SJSA1 (cell line): ENCODE data around the gene WBP1. TPM values are rescaled to one million over a fixed set of nuclear protein-coding genes. Genes with fewer than 3 reads are reported as not detected.
A peak's percentile ranks its signal among the peaks of the same experiment; 100 is the strongest.
"Not testable (repeated sequence)": the region's sequence is repeated elsewhere in the genome, so short reads cannot be mapped to it uniquely, and the experiment has no call there.

Experiments
- DNase-seq, 2 experiments: peaks; one replicate each; pipeline ENCODE4 v3.0.0-alpha.2; 2015 to 2020; ENCODE audit warnings: low spot score in 2 of 2, low read depth in 1 of 2
- H3K27ac ChIP-seq: fragments of 250-450 bp; sonication (Bioruptor Pico); 2 replicates; pipeline ENCODE4 v1.5.1; 2020; ENCODE audit warnings: mild to moderate bottlenecking, moderate library complexity
- H3K27me3 ChIP-seq: fragments of 250-450 bp; sonication (Bioruptor Pico); replicated peaks from 2 replicates; pipeline ENCODE4 v1.5.1; 2020; ENCODE audit warnings: mild to moderate bottlenecking, moderate library complexity
- H3K36me3 ChIP-seq: fragments of 250-450 bp; sonication (Bioruptor Pico); 2 replicates; pipeline ENCODE4 v1.5.1; 2020; ENCODE audit warnings: mild to moderate bottlenecking
- H3K4me1 ChIP-seq: fragments of 250-450 bp; sonication (Bioruptor Pico); replicated peaks from 2 replicates; pipeline ENCODE4 v1.6.1; 2021; ENCODE audit warnings: mild to moderate bottlenecking
- H3K4me3 ChIP-seq: fragments of 250-450 bp; sonication (Bioruptor Pico); 2 replicates; pipeline ENCODE4 v1.5.1; 2020; ENCODE audit warnings: mild to moderate bottlenecking
- H3K9me3 ChIP-seq: fragments of 250-450 bp; sonication (Bioruptor Pico); replicated peaks from 2 replicates; pipeline ENCODE4 v1.5.1; 2020; ENCODE audit warnings: mild to moderate bottlenecking
- total RNA-seq: library from RNA; depleted of rRNA; stranded (reverse); fragments of >200 nt; shearing (Covaris generic); gene quantifications from 2 replicates; pipeline ENCODE4 v1.2.3, GENCODE V29; 2014

Gene WBP1
- total RNA-seq, 1 experiment from 2014 or later, result 39.6 TPM

GRCh38 chr2:74436848-74437695, 21.2 kb upstream of the WBP1 start:
- H3K27me3 ChIP-seq, result no peaks in the 10 kb centered on the region
- peaks cover 25% of the 10 kb centered on the region for H3K4me1 ChIP-seq
- no peak overlapping the region for H3K27ac ChIP-seq
- H3K4me3 ChIP-seq, result no peak overlapping the region
- peaks cover 4% of the 10 kb centered on the region for H3K36me3 ChIP-seq
- DNase-seq, result no peak
- no peaks in the 10 kb centered on the region for H3K9me3 ChIP-seq

DNA sequence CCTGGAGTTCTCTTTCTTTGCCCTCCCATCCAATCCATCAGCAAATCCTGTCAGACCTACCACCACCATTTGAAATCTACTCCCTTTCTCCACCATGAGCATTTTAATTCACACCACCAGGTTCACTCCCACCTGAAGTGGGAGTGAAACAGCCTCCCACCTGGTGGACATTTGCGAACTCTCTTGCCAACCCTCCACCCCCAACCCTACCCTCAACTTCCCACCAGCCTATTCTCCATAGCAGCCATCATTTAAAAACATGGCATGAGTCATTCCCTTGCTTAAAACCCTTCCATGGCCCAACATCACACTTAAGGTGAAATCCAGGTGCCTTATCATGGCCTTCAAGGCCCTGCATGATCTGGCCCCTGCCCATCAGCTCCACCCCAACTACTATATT, 20.0 kb upstream of the WBP1 start:
- H3K36me3 ChIP-seq, result no peaks in the 10 kb centered on the region
- no peaks in the 10 kb centered on the region for H3K9me3 ChIP-seq
- H3K4me1 ChIP-seq, result peaks cover 25% of the 10 kb centered on the region
- H3K4me3 ChIP-seq, result no peak overlapping the region
- H3K27ac ChIP-seq, result no peak overlapping the region
- DNase-seq, result no peak
- no peaks in the 10 kb centered on the region for H3K27me3 ChIP-seq

- H3K27me3 ChIP-seq, result no peaks in the 10 kb centered on the region
- H3K4me3 ChIP-seq, result peak overlapping the region; percentile 44
- H3K9me3 ChIP-seq, result no peaks in the 10 kb centered on the region
- H3K36me3 ChIP-seq, result no peaks in the 10 kb centered on the region
- no peak for DNase-seq
- H3K4me1 ChIP-seq, result peaks cover 32% of the 10 kb centered on the region
- H3K27ac ChIP-seq, result no peak overlapping the region
Measured at GRCh38 chr2:74439373-74439772, 18.9 kb upstream of the WBP1 start.

- 0 out of 2 replicates have a peak overlapping the region, but pooled peaks have one; percentile 47 for H3K27ac ChIP-seq
- H3K4me3 ChIP-seq, result peak overlapping the region; percentile 44
- H3K27me3 ChIP-seq, result no peaks in the 10 kb centered on the region
- H3K9me3 ChIP-seq, result no peaks in the 10 kb centered on the region
- DNase-seq, result peak in 1 of 2 experiments; percentile 19
- peaks cover 35% of the 10 kb centered on the region for H3K4me1 ChIP-seq
- H3K36me3 ChIP-seq, result no peaks in the 10 kb centered on the region
Measured at GRCh38 chr2:74439803-74440377, 18.3 kb upstream of the WBP1 start.

- DNase-seq, result peak; percentile 78 to 88
- no peaks in the 10 kb centered on the region for H3K36me3 ChIP-seq
Measured at GRCh38 chr2:74440378-74441169, 17.7 kb upstream of the WBP1 start.

GRCh38 chr2:74441170-74441689, 17.0 kb upstream of the WBP1 start:
- H3K9me3 ChIP-seq, result no peaks in the 10 kb centered on the region
- H3K27me3 ChIP-seq, result no peaks in the 10 kb centered on the region
- no peaks in the 10 kb centered on the region for H3K36me3 ChIP-seq
- no peak overlapping the region for H3K4me3 ChIP-seq
- H3K4me1 ChIP-seq, result peaks cover 35% of the 10 kb centered on the region
- no peak for DNase-seq
- H3K27ac ChIP-seq, result no peak overlapping the region

More at GRCh38 chr2:74440378-74441169, 17.7 kb upstream of the WBP1 start:
- Histone ChIP-seq H3K27ac (peak overlapping the region; percentile 47), H3K4me3 (peak overlapping the region; percentile 44), H3K9me3 (no peaks in the 10 kb centered on the region), H3K27me3 (no peaks in the 10 kb centered on the region), H3K4me1 (peaks cover 35% of the 10 kb centered on the region)

GRCh38 chr2:74441690-74442482, 16.4 kb upstream of the WBP1 start, which contains the start of gene RTKN:
TSS of gene RTKN (minus strand) at chr2:74441937. CDS start at chr2:74441816, 121 bp downstream.
- Histone ChIP-seq H3K27ac (peak within 1 kb of the TSS; percentile 47), H3K36me3 (no peaks in the 10 kb centered on the region), H3K9me3 (no peaks in the 10 kb centered on the region), H3K27me3 (no peaks in the 10 kb centered on the region), H3K4me3 (peak within 1 kb of the TSS; percentile 44), H3K4me1 (peaks cover 35% of the 10 kb centered on the region)
- DNase-seq, result no peak

DNA sequence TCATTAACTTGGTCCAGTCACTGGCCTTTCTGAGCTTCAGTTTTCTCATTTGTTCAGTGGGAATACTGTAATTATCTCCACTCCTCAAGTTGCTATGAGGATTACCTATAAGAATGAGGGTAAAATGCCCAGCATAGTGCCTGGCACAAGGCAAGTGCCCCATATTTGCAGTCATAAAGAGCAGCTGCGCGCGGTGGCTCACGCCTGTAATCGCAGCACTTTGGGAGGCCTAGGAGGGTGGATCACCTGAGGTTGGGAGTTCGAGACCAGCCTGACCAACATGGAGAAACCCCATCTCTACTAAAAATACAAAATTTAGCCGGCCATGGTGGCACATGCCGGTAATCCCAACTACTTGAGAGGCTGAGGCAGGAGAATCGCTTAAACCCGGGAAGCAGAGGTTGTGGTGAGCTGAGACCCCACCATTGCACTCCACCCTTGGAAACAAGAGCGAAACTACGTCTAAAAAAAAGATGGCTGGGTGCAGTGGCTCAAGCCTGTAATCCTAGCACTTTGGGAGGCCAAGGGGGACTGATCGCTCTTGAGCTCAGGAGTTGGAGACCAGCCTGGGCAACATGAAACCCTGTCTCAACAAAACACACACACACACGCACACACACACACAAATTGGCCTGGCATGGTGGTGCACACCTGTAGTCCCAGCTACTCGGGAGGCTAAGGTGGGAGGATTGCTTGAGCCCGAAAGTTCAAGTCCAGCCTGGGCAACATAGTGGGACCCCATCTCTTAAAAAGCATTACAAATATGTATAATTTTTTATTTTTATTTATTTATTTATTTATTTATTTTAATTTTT, 15.5 kb upstream of the WBP1 start:
- H3K9me3 ChIP-seq, result not testable (repeated sequence)

GRCh38 chr2:74444498-74445318, 13.5 kb upstream of the WBP1 start:
- no peaks in the 10 kb centered on the region for H3K27me3 ChIP-seq
- H3K9me3 ChIP-seq, result no peaks in the 10 kb centered on the region
- no peak overlapping the region for H3K27ac ChIP-seq
- no peak for DNase-seq
- H3K4me3 ChIP-seq, result no peak overlapping the region
- H3K4me1 ChIP-seq, result peaks cover 21% of the 10 kb centered on the region
- H3K36me3 ChIP-seq, result no peaks in the 10 kb centered on the region

More for the DNA sequence above, 15.5 kb upstream of the WBP1 start:
- H3K27me3 ChIP-seq, H3K4me3 ChIP-seq, DNase-seq, H3K27ac ChIP-seq, H3K36me3 ChIP-seq: not testable (repeated sequence)
- peaks cover 31% of the 10 kb centered on the region for H3K4me1 ChIP-seq

DNA sequence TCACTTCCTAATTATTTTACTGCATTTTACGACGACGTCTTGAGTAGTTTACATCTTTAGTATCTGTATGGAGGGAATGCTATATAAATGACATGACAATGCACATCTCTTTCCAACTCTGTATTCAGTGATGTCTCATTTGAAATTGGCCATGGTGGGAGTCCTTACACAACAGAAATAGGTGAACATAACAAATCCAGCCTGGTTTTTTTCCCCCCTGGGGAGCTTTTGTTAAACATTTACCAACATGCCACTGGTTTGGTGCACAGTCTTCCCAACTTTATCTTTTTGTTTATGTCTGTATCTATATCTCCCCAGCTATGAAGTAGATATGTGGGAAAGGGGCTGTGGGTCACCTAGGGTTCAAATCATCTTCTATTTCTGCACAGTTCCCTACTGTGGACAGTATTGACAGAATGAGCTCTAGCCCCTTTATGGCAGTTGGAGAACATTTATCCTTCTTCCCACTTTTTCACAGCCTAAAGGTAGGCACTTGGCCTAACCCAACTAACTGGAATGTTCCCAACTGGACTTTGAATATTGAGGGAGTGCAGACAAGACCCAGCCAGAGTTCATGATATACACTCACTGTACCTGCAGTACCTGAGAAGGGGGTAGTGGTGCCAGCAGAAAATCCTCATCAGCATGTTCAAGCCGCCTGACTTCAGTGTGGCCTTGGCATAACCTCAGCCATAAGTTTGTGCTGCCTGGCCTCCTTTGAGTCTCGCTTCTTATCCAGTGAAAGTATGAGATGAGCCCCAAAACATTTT, 10.8 kb upstream of the WBP1 start:
- Histone ChIP-seq H3K36me3 (no peaks in the 10 kb centered on the region), H3K4me1 (peaks cover 10% of the 10 kb centered on the region), H3K4me3 (no peak overlapping the region), H3K27me3 (no peaks in the 10 kb centered on the region), H3K9me3 (no peaks in the 10 kb centered on the region), H3K27ac (no peak overlapping the region)
- no peak for DNase-seq

- no peak overlapping the region for H3K27ac ChIP-seq
- no peaks in the 10 kb centered on the region for H3K36me3 ChIP-seq
- H3K27me3 ChIP-seq, result no peaks in the 10 kb centered on the region
- DNase-seq, result no peak
- peaks cover 9% of the 10 kb centered on the region for H3K4me1 ChIP-seq
- no peaks in the 10 kb centered on the region for H3K9me3 ChIP-seq
- H3K4me3 ChIP-seq, result no peak overlapping the region
Measured at GRCh38 chr2:74448771-74449170, 9.5 kb upstream of the WBP1 start.
